ENCODE results near the gene LIN7A.

LIN7A gene

DNA sequence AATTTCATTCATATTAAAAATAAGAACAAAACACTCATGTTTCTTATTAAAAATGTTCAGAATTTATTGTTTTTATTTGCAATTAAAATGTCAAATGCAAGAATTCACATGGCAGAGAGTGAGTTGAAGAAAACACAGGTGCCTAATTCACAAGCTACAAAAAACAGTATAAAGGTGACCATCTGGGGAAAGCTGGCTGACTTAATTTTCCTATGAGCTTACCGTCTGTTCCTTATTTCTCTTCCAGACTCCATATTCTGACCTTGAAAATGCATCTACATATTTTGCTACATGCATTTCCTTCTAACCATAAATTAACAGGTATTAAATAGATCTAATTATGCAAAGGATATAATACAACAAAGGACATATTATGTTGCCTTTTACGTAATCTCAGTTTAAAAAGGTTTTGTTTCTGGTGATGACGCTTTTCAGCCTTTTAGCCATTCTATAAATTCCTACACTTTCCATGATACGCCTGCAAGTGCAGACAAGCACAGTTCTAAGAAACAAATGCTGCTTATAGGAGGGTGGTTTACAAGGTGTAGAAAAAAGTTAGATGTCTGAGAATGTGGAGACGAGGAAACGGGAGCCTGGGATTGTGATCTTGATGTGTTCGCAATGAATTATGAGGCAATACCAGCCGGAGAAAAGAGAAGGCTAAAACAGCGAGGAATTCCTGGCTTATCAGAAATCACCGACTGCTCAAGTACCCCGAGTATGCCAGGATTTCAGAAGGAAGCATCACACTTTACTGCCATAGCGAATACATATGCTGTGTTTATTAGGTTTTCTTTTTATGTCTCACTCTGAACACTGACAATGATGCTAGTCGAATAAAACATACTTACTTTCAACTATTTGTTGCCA lies 24.6 kb downstream of the LIN7A start:
- no peak overlapping the region for H3K18ac ChIP-seq (ENCODE audit: low read depth in 1 of 2, low read length in 2 of 2)
- no peak overlapping the region for H3K4ac ChIP-seq (ENCODE audit: low read depth in 1 of 2, low read length in 2 of 2)

GRCh38 chr12:80909370-80909769 lies 28.4 kb downstream of the LIN7A start:
- no peak overlapping the region for H3K27ac ChIP-seq (ENCODE audit: low read length, poor library complexity, severe bottlenecking)
- no peak overlapping the region for H4K8ac ChIP-seq (ENCODE audit: low read length)
- H2AK5ac ChIP-seq (ENCODE audit: low read length, severe bottlenecking) = no peak overlapping the region
- no peak overlapping the region for H2BK15ac ChIP-seq (ENCODE audit: low read depth, poor library complexity, severe bottlenecking)
- WGBS = over 99% methylated on average over 6 of the region's 6 CpGs
- no peaks in the 10 kb centered on the region for H3K36me3 ChIP-seq (ENCODE audit: control insufficient read depth in 1 of 2, insufficient read depth in 2 of 2, low read depth in 1 of 2, low read length in 2 of 2)
- no peak overlapping the region for H2BK5ac ChIP-seq (ENCODE audit: low read depth, low read length, poor library complexity, severe bottlenecking)
- H3K9ac ChIP-seq (ENCODE audit: low read length) = no peak overlapping the region
- H3K4ac ChIP-seq (ENCODE audit: low read depth in 1 of 2, low read length in 2 of 2) = no peak overlapping the region
- no peaks in the 10 kb centered on the region for H3K9me3 ChIP-seq (ENCODE audit: control insufficient read depth, low read length)
- no peak overlapping the region for H3K4me2 ChIP-seq (ENCODE audit: low read length, poor library complexity, severe bottlenecking)
- H3K18ac ChIP-seq (ENCODE audit: low read depth in 1 of 2, low read length in 2 of 2) = no peak overlapping the region
- H3K79me1 ChIP-seq (replicated peaks; ENCODE audit: low read length, poor library complexity, severe bottlenecking) = peaks cover 15% of the 10 kb centered on the region
- H2BK12ac ChIP-seq (ENCODE audit: low read length in 2 of 2) = no peak overlapping the region
- H2BK120ac ChIP-seq (ENCODE audit: low read depth, low read length) = no peak overlapping the region
- no peak overlapping the region for H3K4me3 ChIP-seq (ENCODE audit: insufficient read depth in 1 of 2, low read depth in 1 of 2, low read length in 2 of 2)
- no peak overlapping the region for H2AFZ ChIP-seq (ENCODE audit: low read depth, low read length)
- H4K91ac ChIP-seq (ENCODE audit: low read length) = no peak overlapping the region
- no peak overlapping the region for H3K14ac ChIP-seq (ENCODE audit: low read length in 2 of 2)
- no peak overlapping the region for H3K23ac ChIP-seq (ENCODE audit: low read length in 2 of 2)
- no peaks in the 10 kb centered on the region for H3K4me1 ChIP-seq (ENCODE audit: control insufficient read depth, insufficient read depth, low read depth, low read length)
- no peaks in the 10 kb centered on the region for H3K27me3 ChIP-seq (ENCODE audit: control insufficient read depth in 1 of 2, insufficient read depth in 1 of 2, low read length in 2 of 2)
- DNase-seq = no peak

More for the DNA sequence above, 24.6 kb downstream of the LIN7A start:
- Histone ChIP-seq H2AK5ac (ENCODE audit: low read length, severe bottlenecking) (no peak overlapping the region), H3K4me3 (ENCODE audit: insufficient read depth in 1 of 2, low read depth in 1 of 2, low read length in 2 of 2) (no peak overlapping the region), H3K27ac (ENCODE audit: low read length, poor library complexity, severe bottlenecking) (no peak overlapping the region), H3K9me3 (ENCODE audit: control insufficient read depth, low read length) (no peaks in the 10 kb centered on the region), H4K8ac (ENCODE audit: low read length) (no peak overlapping the region), H3K23ac (ENCODE audit: low read length in 2 of 2) (no peak overlapping the region), H3K4me1 (ENCODE audit: control insufficient read depth, insufficient read depth, low read depth, low read length) (no peaks in the 10 kb centered on the region), H3K4me2 (ENCODE audit: low read length, poor library complexity, severe bottlenecking) (no peak overlapping the region), H4K91ac (ENCODE audit: low read length) (no peak overlapping the region), H2BK5ac (ENCODE audit: low read depth, low read length, poor library complexity, severe bottlenecking) (no peak overlapping the region), H3K14ac (ENCODE audit: low read length in 2 of 2) (no peak overlapping the region), H2BK12ac (ENCODE audit: low read length in 2 of 2) (no peak overlapping the region), H3K79me1 (replicated peaks; ENCODE audit: low read length, poor library complexity, severe bottlenecking) (peaks cover 12% of the 10 kb centered on the region), H2AFZ (ENCODE audit: low read depth, low read length) (peak overlapping the region; percentile 14), H2BK15ac (ENCODE audit: low read depth, poor library complexity, severe bottlenecking) (no peak overlapping the region), H3K36me3 (ENCODE audit: control insufficient read depth in 1 of 2, insufficient read depth in 2 of 2, low read depth in 1 of 2, low read length in 2 of 2) (no peaks in the 10 kb centered on the region), H3K27me3 (ENCODE audit: control insufficient read depth in 1 of 2, insufficient read depth in 1 of 2, low read length in 2 of 2) (no peaks in the 10 kb centered on the region), H3K9ac (ENCODE audit: low read length) (no peak overlapping the region), H2BK120ac (ENCODE audit: low read depth, low read length) (no peak overlapping the region)
- DNase-seq = no peak
- WGBS = 88% methylated on average over 9 of the region's 13 CpGs

DNA sequence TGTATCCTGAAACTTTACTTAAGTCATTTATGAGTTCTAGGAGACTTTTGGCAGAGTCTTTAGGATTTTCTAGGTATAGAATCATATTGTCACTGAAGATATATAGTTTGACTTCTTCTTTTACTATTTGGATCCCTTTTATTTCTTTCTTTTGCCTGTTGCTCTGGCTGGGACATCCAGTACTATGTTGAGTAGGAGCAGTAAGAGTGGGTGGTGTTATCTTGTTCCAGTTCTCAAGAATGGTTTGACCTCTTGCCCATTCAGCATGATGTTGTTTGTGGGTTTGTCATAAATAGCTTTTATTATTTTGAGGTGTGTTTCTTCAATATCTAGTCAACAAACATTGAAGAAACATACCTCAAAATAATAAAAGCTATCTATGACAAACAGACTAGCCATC lies 35.0 kb downstream of the LIN7A start:
- Histone ChIP-seq H3K4me2 (ENCODE audit: low read length, poor library complexity, severe bottlenecking) (no peak overlapping the region), H3K79me1 (replicated peaks; ENCODE audit: low read length, poor library complexity, severe bottlenecking) (peaks cover 7% of the 10 kb centered on the region), H3K27me3 (ENCODE audit: control insufficient read depth in 1 of 2, insufficient read depth in 1 of 2, low read length in 2 of 2) (no peaks in the 10 kb centered on the region), H3K27ac (ENCODE audit: low read length, poor library complexity, severe bottlenecking) (no peak overlapping the region), H3K23ac (ENCODE audit: low read length in 2 of 2) (no peak overlapping the region), H2BK12ac (ENCODE audit: low read length in 2 of 2) (no peak overlapping the region), H3K4ac (ENCODE audit: low read depth in 1 of 2, low read length in 2 of 2) (no peak overlapping the region), H3K4me1 (ENCODE audit: control insufficient read depth, insufficient read depth, low read depth, low read length) (no peaks in the 10 kb centered on the region), H2AFZ (ENCODE audit: low read depth, low read length) (no peak overlapping the region), H3K36me3 (ENCODE audit: control insufficient read depth in 1 of 2, insufficient read depth in 2 of 2, low read depth in 1 of 2, low read length in 2 of 2) (no peaks in the 10 kb centered on the region), H3K14ac (ENCODE audit: low read length in 2 of 2) (no peak overlapping the region), H2BK120ac (ENCODE audit: low read depth, low read length) (no peak overlapping the region), H4K8ac (ENCODE audit: low read length) (no peak overlapping the region), H2BK5ac (ENCODE audit: low read depth, low read length, poor library complexity, severe bottlenecking) (no peak overlapping the region), H2BK15ac (ENCODE audit: low read depth, poor library complexity, severe bottlenecking) (no peak overlapping the region), H3K9me3 (ENCODE audit: control insufficient read depth, low read length) (no peaks in the 10 kb centered on the region), H3K9ac (ENCODE audit: low read length) (no peak overlapping the region), H3K18ac (ENCODE audit: low read depth in 1 of 2, low read length in 2 of 2) (no peak overlapping the region), H3K4me3 (ENCODE audit: insufficient read depth in 1 of 2, low read depth in 1 of 2, low read length in 2 of 2) (no peak overlapping the region), H2AK5ac (ENCODE audit: low read length, severe bottlenecking) (no peak overlapping the region), H4K91ac (ENCODE audit: low read length) (no peak overlapping the region)
- DNase-seq = no peak

DNA sequence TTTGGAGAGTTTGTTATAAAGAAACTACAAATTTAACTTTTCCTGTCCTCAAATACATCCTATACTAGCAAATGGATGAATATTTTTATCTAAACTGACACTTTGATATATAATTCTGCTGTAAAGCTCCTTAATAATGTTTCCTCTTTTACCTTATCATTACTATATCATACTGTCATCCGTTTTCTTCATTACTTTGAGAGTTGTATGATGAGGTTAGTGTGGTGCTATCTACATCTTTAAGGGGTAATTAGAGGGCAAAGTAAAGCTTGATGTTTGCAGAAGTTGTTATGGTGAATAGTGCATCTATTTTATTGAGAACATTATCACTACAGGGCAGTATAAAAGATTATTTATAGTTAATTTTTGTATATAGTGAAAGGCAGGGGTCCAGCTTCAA lies 36.1 kb downstream of the LIN7A start:
- Histone ChIP-seq H3K27ac (ENCODE audit: low read length, poor library complexity, severe bottlenecking) (no peak overlapping the region), H4K91ac (ENCODE audit: low read length) (no peak overlapping the region), H3K27me3 (ENCODE audit: control insufficient read depth in 1 of 2, insufficient read depth in 1 of 2, low read length in 2 of 2) (no peaks in the 10 kb centered on the region), H2AK5ac (ENCODE audit: low read length, severe bottlenecking) (no peak overlapping the region), H4K8ac (ENCODE audit: low read length) (no peak overlapping the region), H2BK5ac (ENCODE audit: low read depth, low read length, poor library complexity, severe bottlenecking) (no peak overlapping the region), H3K36me3 (ENCODE audit: control insufficient read depth in 1 of 2, insufficient read depth in 2 of 2, low read depth in 1 of 2, low read length in 2 of 2) (no peaks in the 10 kb centered on the region), H3K9ac (ENCODE audit: low read length) (no peak overlapping the region), H3K18ac (ENCODE audit: low read depth in 1 of 2, low read length in 2 of 2) (no peak overlapping the region), H2BK15ac (ENCODE audit: low read depth, poor library complexity, severe bottlenecking) (no peak overlapping the region), H3K9me3 (ENCODE audit: control insufficient read depth, low read length) (no peaks in the 10 kb centered on the region), H3K23ac (ENCODE audit: low read length in 2 of 2) (no peak overlapping the region), H3K4ac (ENCODE audit: low read depth in 1 of 2, low read length in 2 of 2) (no peak overlapping the region), H2BK12ac (ENCODE audit: low read length in 2 of 2) (no peak overlapping the region), H3K4me1 (ENCODE audit: control insufficient read depth, insufficient read depth, low read depth, low read length) (no peaks in the 10 kb centered on the region), H2AFZ (ENCODE audit: low read depth, low read length) (no peak overlapping the region), H3K4me3 (ENCODE audit: insufficient read depth in 1 of 2, low read depth in 1 of 2, low read length in 2 of 2) (no peak overlapping the region), H3K4me2 (ENCODE audit: low read length, poor library complexity, severe bottlenecking) (no peak overlapping the region), H3K79me1 (replicated peaks; ENCODE audit: low read length, poor library complexity, severe bottlenecking) (peaks cover 6% of the 10 kb centered on the region), H2BK120ac (ENCODE audit: low read depth, low read length) (no peak overlapping the region), H3K14ac (ENCODE audit: low read length in 2 of 2) (no peak overlapping the region)
- WGBS = 83% methylated on average over 1 of the region's 1 CpG
- DNase-seq = no peak

Data from mesenchymal stem cell (in vitro differentiated cells and primary cell).